ENCODE results near the gene DOK4.
"Not testable (repeated sequence)": the region's sequence is repeated elsewhere in the genome, so short reads cannot be mapped to it uniquely, and the experiment has no call there.

DOK4 gene

GRCh38 chr16:57502048-57502775, 15.9 kb upstream of the DOK4 start:
- DNase-seq (ENCODE audit: low read depth in 2 of 2): no peak

GRCh38 chr16:57501492-57501891, 15.2 kb upstream of the DOK4 start:
- no peak for DNase-seq (ENCODE audit: low read depth in 2 of 2)

GRCh38 chr16:57500578-57501111, 14.4 kb upstream of the DOK4 start:
- no peak for DNase-seq (ENCODE audit: low read depth in 2 of 2)

GRCh38 chr16:57499941-57500340, 13.6 kb upstream of the DOK4 start:
- DNase-seq (ENCODE audit: low read depth in 2 of 2): not testable (repeated sequence)

- no peak for DNase-seq (ENCODE audit: low read depth in 2 of 2)
Observed at GRCh38 chr16:57498031-57498430, 11.7 kb upstream of the DOK4 start.

GRCh38 chr16:57497121-57497520, 10.8 kb upstream of the DOK4 start:
- DNase-seq (ENCODE audit: low read depth in 2 of 2): no peak

GRCh38 chr16:57493767-57494166, 7.5 kb upstream of the DOK4 start:
- DNase-seq (ENCODE audit: low read depth in 2 of 2): no peak

- no peak for DNase-seq (ENCODE audit: low read depth in 2 of 2)
Observed at GRCh38 chr16:57489229-57489628, 2.9 kb upstream of the DOK4 start.

GRCh38 chr16:57486858-57487834, 853 bp upstream of the DOK4 start:
- no peak for DNase-seq (ENCODE audit: low read depth in 2 of 2)

GRCh38 chr16:57485091-57485915, 990 bp downstream of the DOK4 start:
- DNase-seq (ENCODE audit: low read depth in 2 of 2): no peak

GRCh38 chr16:57484515-57485005, 1.7 kb downstream of the DOK4 start:
- no peak for DNase-seq (ENCODE audit: low read depth in 2 of 2)

- DNase-seq (ENCODE audit: low read depth in 2 of 2): no peak
Observed at GRCh38 chr16:57483725-57484514, 2.4 kb downstream of the DOK4 start.

GRCh38 chr16:57482845-57483545, 3.3 kb downstream of the DOK4 start:
- DNase-seq (ENCODE audit: low read depth in 2 of 2): no peak

- DNase-seq (ENCODE audit: low read depth in 2 of 2): no peak
Observed at GRCh38 chr16:57481421-57481820, 4.9 kb downstream of the DOK4 start.

- DNase-seq (ENCODE audit: low read depth in 2 of 2): no peak
Observed at GRCh38 chr16:57480754-57481230, 5.5 kb downstream of the DOK4 start.

- no peak for DNase-seq (ENCODE audit: low read depth in 2 of 2)
Observed at GRCh38 chr16:57479976-57480753, 6.1 kb downstream of the DOK4 start.

- no peak for DNase-seq (ENCODE audit: low read depth in 2 of 2)
Observed at GRCh38 chr16:57479205-57479975, 6.9 kb downstream of the DOK4 start.
